ENCODE measurements around the gene SYMPK.
A peak's percentile ranks its signal among the peaks of the same experiment; 100 is the strongest.

Gene SYMPK

GRCh38 chr19:45779231-45780145, 83.5 kb downstream of the SYMPK start:
- no peak for FAIRE-seq

GRCh38 chr19:45778010-45778661, 84.8 kb downstream of the SYMPK start:
- FAIRE-seq: no peak

- FAIRE-seq: no peak
Observed at GRCh38 chr19:45777395-45777961, 85.5 kb downstream of the SYMPK start.

GRCh38 chr19:45774765-45775164, 88.2 kb downstream of the SYMPK start:
- no peak for FAIRE-seq

- no peak for FAIRE-seq
Observed at GRCh38 chr19:45773384-45773783, 89.6 kb downstream of the SYMPK start.

GRCh38 chr19:45772912-45773311, 90.0 kb downstream of the SYMPK start:
- FAIRE-seq: no peak

GRCh38 chr19:45772130-45772840, 90.7 kb downstream of the SYMPK start:
- FAIRE-seq: no peak

GRCh38 chr19:45771311-45771933, 91.5 kb downstream of the SYMPK start:
- no peak for FAIRE-seq

GRCh38 chr19:45770192-45771101, 92.5 kb downstream of the SYMPK start:
- FAIRE-seq: no peak

- FAIRE-seq: no peak
Observed at GRCh38 chr19:45769821-45770191, 93.1 kb downstream of the SYMPK start.

GRCh38 chr19:45768984-45769782, 93.8 kb downstream of the SYMPK start, which contains the start of gene SIX5:
Gene SIX5, minus strand, starts transcription at chr19:45769252. Its CDS starts 408 bp downstream, at chr19:45768844.
- peak; percentile 33 for FAIRE-seq

GRCh38 chr19:45768655-45768983, 94.3 kb downstream of the SYMPK start:
- FAIRE-seq: no peak

- FAIRE-seq: no peak
Observed at GRCh38 chr19:45767881-45768654, 94.9 kb downstream of the SYMPK start.

GRCh38 chr19:45767410-45767880, 95.5 kb downstream of the SYMPK start:
- FAIRE-seq: no peak

- no peak for FAIRE-seq
Observed at GRCh38 chr19:45766869-45767346, 96.0 kb downstream of the SYMPK start.

GRCh38 chr19:45766296-45766868, 96.6 kb downstream of the SYMPK start:
- FAIRE-seq: no peak

- no peak for FAIRE-seq
Observed at GRCh38 chr19:45765702-45766295, 97.1 kb downstream of the SYMPK start.
